Activated CD4-positive, alpha-beta T cell treated with anti-CD3 and anti-CD28 coated beads for 24 hours (primary cell): Measurements from ENCODE around the gene LENEP.

Source experiments
- DNase-seq, 2 donors: peaks; one replicate each; pipeline ENCODE4 v3.0.0-alpha.2; 2020; ENCODE audit warnings: low read depth in 2 of 2

The LENEP gene

DNA sequence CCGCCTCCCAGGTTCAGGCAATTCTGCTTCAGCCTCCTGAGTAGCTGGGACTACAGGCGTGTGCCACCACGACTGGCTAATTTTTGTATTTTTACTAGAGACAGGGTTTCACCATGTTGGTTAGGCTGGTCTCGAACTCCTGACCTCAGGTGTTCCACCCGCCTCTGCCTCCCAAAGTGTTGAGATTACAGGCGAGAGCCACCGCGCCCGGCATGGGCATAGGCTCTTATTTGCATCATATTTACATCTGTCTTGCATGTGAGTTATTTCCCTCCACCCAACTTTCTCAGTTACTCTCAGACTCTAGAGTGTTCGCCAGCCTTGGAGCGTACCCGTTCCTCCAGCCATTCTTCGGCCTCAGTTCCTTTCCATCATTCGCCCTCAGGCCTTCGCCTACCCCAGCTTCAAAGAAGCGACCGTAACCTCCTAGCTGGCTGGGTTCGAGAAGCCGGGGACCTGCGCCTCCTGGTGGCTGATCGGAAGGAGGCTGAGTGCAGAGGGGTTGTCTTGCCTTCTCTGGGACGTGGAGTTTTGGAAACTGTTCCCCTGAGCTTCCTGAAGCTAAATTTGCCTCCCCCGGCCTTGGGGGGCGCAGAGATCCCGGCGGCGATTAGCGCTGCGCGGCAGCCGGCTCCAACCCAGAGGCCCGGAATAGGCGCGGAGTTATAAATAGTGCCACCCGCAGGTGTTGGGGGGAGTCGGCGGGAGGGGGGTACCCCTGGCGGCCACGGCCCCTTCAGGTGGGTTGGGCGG, 5.6 kb downstream of the LENEP start:
- DNase-seq = peak; percentile 67 to 74

DNA sequence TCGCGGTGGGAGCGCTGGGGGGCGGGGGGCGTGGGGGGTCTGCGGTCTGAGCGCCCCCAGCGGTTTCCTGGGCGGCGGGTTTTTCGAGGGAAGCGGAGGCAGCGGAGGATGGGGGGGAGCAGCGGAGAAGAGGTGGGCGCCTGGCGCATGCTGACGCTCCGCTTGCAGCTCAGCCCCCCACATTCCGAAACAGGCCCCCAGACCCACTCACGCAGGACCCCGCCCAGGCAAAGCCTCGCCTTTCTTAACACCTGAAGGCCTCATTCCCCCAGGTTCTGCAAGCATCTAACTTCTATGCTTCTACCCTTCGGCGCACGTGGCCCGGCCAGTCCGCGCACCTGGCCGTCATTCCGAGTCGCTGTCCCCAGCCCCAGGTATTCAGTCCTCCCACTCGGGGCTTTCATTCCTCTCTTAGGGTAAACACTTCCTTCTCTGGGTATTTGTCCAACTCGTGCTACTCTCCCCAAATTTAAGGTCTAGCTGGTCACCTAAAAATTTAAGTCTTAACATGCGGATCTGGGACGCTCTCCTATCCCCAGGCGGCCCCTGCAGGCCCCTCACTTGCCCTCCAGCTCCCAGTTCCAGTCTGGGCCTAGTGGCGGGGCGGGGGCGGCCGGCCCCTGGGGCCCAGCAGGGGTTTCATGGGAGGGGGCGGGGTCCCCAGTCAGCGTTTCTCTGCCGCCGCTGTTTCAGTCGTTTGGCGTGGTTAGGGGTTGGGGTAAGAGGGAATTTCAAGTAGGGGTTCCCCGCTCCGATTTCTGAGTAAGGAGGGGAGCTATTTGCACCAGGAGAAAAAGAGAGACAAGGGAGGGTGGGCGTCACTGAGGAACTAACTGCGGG, 6.4 kb downstream of the LENEP start:
- DNase-seq = peak in 1 of 2 donors; percentile 67

DNA sequence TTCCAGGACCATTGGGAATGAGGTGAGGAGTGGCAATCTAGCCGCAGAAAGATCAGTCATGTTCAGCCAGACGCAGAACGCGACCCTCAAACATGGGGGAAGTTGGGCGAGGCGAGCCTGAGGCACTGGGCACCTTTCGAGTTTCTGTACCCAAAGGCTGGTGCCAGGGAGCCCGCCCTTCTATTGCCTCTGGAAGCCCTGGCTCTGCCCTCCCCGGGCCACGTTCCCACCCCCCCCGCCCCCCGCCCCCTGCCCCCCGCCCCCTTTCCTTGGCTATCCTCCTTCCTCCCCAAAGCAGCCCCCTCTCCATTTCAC, 7.0 kb downstream of the LENEP start:
- no peak for DNase-seq

DNA sequence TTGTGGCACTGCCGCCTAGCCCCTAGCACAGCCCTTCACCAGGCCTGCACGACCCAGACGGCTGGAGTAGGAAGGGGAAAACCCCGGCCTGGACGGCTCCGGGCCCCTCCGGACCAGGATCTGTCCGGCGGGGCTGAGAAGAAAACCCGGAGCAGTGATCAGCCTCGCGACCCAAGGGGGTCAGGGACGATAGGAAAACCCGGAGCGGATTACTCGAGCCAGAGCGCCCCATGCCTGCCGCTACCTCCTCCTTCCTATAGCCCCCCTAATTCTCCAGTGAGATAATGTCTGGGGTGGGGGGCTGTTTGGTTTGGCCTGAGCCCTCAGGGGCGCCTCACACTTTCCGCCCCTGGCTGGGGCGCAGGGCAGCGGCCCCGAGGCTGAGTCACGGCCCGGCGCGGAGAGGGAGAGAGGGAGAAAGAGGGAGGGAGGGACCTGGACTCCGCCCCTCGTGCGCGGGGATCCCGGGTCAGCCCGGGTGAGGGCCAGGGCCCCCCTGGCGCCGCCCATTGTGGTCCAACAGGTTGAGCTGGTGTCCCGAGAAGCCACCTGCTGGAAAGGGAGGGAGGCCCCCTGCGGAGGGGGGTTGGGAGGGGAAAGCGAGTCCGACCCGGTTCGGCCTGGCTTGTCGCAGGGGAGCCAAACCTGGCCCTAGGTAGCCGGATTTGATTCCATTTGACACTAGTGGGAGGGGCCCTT, 7.5 kb downstream of the LENEP start:
- peak; percentile 60 to 79 for DNase-seq

DNA sequence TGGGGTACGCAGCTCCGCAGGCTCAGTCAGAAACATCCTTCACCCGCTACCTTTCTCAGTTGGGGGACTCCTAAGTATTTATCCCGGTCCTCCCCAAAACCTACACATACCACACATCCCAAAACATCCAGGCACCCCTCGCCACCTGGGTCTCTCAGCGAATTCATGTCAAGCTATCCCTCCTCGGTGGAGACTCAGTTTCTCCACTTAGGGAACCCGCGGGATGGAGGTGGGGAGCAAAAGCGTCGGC, 8.0 kb downstream of the LENEP start:
- no peak for DNase-seq

DNA sequence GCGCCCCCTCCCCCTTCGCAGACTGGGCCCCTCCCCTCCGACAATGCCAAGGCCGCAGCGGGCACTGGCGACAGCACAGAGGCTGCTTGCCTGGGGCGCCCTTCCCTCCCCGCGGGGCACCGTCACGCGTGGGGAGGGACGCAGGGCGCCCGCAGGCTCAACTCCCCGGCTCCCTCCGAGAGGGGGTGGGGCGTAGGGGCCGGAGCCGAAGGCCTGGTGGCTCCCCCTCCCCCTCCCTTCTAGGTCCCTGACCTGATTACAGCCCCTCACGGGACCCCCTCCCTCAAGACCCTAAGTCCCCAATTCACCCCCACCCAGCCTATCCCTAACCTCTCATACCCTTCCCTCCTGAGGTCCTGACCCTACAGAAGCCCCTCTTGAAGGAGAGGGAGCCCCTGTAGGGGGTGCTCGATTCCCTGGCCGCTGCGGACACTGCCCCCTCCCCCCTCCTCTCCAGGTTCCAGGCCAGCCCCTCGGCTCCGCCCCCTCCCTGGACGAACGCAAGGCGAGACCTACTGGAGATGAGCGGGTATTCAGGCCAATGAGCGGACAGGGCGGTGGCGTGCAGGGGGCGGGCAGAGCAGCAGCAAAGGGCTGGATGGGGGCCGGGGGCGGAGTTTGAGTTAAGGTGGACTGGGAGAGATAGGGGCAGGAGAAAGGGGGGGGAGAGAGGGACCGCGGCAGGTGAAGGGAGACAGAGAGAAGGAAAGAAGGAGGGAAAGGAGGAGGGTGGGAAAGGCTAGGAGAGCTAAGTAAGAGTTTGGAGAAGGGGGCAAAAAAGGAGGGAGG, 8.5 kb downstream of the LENEP start:
- DNase-seq = peak; percentile 99

DNA sequence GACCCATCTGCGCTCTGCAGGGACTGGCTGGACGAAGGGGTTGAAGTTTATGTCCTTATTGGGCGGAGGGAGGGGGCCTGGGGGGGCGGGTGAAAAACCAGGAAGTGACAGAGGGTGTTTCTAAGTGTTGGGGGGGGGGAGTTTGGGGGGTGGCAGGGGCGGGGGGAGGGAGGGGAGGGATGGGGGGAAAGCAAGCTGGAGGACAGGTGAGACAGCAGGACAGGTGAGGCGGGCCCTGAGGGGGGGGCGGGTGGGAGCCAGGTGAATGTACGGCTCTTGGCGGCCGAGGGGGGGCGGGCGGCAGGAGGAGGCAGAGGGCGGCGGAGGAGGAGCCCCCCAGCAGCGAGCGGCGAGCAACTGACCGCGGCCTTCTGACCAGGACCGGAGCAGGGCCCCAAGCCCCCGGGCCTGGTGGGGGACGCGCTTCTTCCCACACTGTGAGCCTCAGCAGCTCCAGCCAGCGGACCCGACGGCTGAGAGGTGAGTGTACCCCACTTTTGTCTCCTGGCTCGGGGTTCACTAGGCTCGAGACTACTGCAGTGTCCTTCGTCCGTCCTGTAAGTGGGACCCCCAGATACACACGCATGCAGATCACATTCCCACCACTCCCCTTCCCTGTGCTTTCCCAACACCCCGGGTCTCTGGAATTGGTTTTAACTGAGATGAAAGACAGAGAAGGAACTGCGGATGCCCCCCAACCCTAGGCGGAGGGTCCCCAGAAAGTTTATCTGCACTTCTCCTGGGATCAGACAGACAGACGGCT, 9.3 kb downstream of the LENEP start, which contains the start of gene ZBTB7B:
TSS of gene ZBTB7B (plus strand) at position 339 of the 763 bp plus-strand sequence. CDS start 11,859 bp downstream, outside the sequence.
- no peak for DNase-seq

DNA sequence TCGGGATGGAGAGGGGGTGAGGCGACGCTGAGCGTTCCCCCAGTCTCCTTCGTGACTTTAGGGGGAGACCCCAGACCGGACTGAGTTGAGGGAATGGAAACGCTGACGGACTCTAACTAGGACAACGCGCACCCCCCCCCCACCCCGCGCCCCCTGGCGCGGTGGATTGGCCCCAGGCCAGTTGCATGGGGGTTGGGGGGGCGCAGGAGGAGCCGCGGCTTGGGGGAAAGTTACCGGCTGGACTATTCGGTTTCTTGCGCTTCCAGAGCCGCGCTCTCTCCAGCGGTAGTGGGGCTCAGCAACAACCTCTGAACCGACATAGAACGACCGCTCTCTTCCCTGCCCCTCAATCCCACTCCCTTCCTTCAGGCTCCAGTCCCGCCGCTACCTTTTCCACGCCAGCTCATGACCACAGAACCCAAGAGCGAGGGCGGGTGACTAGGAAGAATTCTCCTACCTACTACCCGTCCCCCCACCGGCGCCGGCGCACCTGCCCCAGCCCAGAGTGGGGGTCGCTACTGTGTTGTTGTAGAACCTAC, 9.9 kb downstream of the LENEP start:
- DNase-seq = no peak

DNA sequence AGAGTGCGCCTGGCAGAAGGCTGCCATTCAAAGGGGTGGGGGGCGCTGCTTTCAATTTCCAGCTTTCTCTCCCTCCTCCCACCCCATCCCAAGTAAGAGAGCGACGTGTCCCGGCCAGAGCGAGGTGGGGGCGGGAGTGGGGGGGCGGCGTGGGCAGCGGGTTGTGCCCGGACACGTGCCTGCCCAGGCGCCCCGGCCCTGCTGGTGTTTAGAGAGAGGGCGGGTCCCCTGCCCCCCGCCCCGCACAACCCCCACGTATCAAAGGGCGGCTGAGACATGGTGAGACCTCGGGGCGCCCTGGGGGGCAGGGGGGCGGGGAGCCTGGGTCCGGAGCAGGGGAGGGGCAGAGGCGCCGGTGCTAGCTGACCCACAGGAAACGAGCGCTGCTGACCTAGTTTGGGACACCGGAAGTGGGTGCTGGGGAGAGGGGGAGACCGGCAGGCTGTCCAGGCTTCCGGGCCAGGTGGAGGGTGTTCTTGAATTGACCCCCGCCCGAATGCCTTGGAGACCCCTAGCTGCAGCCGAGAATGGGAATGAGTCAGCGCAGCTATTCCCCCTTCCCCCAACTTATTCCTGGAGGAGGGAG, 10.5 kb downstream of the LENEP start:
- no peak for DNase-seq

DNA sequence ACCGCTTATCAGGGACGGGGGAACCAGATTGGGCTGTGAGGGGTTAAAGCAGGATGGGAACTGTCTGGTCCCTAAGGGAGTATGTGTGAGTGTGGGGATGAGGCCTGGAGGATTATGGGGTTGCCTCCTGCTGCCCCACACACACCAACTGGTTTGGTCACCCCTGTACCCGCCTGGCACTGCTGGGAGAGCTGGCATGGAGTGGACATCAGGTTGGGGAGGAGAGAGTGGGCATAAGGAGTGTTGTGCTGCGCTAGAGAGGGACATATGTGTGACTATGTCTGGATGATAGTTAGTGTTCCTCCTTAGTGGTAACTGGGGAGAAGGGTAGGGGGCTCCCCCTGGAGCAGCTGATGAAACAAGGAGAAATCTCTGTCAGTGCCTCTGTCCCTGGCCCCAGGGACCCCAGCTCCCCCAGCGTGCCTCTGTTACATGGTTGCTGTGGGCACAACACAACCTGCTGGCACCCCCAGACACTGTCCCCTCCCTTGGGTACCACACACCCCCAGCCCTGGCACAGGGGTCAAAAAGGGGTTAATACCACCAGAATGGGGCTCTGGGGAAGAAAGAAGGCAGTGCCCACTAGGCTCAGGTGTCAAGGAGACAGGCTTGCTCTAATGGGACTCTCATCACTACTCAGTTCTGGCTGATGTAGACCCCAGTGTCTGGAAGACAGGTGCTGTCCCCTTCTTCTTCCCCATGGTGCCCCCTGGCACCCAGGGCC, 11.1 kb downstream of the LENEP start:
- no peak for DNase-seq

DNA sequence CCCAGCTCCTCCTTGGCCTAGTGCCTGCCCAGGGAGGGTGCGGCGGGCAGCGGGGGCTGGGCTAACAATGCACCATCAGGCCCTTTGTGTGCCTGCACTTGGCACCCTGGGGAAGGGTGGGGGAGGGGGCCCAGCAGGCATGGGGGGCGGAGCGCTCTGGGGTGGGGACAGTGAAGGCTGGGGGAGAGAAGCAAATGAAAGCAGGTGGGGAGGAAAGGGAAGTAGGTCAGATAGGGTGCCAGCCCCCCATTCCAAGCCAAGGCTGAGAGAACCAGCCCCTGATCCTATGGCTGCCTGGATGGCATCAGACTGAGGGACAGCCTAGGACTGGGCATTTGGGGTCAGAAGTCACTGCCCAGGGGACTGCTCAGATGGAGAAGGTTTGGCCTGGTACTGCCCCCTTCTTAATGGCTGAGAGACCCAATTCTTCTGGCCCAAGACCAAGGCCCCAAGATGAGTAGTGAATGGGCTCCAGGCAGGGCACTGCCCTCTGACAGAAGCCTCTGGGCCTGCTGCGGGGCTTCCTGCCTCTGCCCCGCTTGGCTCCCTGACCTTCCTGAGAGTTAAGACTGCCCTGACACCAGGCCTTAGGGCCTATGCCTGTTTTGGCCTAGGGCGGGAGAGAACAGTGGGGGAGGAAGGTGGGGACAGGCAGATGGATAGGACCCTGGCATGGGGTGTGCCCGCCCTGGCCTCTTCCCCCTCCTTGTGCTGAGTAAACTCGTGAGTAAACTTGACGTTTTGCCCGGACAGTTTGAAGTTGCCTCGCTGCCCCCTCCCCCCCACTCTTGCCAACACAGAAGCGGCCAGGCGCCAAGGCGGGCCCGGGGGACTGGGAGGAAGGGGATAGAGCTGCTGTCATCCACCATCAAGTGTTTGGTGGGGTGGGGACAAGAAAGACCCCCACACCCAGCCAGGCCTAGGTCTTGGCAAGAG, 12.0 kb downstream of the LENEP start:
- DNase-seq = no peak

DNA sequence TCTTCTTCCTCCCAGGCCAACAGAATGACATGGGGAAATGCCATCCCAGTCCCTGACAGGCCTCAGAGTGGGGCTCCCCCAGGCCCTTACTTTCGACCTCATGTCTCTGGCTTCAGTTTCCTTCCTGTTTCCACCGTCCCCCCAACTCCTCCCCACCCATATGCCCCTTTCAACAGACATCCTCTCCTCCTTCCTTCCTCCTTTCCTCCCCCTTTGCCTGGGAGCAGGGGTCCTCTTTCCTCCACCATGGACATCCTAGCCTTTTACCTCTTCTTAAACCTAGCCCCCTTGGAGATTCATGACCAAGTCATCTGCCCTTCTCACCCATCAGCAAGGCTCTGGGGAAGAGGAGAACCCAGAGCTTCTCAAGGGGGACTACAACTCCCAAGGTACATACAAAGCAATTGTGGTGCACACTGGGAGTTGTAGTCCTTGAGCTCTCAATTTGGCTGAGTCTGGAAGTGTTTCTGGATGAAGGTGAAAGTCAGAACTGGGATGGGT, 13.3 kb downstream of the LENEP start:
- DNase-seq = no peak

DNA sequence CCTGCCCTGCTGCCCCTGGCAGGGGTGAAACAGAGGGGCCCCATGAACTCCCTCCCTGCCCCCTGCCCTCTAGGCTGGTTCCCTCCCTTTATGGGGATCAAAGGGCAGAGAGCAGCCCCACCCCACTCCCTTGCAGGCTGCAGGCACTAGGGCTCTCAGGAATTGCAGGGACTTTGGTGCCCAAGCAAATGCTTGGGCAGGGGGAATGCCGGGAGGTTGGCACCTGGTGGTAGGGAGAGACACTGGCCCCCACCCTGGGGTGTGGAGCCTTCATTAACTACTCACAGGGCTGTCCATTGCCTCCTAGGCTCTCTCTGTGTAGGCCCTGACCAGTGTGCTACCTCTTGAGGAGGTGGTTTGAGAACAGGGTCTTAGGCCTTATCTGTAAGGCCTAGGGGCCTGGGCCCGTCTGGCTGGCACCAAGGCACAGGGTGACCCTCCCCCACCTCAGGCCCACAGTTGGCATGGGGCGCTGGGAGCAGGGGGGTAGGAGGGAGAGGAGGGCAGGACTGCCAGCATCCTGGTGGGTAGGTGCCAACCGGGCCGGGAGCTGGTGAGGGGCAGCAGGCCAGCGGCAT, 14.0 kb downstream of the LENEP start:
- DNase-seq = no peak

DNA sequence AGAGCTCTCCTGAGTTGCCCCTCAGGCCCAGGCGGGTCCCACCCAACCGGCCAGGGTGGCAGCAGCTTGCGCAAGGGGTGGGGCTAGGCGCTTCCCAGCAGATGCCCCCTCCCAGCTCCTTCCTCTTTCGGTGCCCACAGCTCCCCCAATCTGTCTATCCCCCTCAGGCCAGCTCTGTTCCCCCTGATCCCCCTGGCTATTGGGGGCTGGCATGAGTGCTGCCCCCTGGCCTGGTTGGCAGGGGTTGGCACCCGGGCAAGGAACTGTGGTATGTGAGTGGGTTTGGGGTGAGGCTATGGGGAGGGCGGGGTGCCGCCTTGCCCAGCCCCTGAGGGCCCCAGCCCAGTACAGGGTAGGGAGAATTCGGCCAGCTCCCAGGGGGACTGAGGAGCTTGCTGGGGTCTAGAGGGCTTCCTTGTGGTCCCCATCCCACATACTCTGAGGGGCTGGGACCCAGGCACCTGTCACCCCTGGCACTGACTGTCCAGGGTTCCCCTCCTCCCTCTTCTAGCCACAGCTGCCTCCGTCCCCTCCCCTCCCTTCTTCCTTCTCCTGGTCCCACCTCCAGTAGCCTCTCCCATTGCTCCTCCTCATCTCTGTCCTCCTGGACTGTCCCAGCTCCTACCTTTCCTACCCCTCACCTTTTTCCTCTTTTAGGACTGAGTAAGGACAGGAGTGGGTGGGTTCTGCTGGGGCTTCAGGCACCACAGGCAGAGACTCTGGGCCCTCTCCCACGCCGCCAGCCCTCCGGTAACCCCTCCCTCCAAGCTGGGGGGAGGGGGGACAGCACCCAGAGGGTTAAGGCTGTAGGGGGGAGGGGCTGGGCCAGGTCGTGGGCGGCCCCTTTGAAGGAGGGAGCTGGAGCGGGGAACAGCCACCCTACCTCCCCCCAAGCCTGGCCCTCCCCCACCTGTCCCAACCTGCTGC, 14.9 kb downstream of the LENEP start:
- DNase-seq = peak; percentile 58 to 89

DNA sequence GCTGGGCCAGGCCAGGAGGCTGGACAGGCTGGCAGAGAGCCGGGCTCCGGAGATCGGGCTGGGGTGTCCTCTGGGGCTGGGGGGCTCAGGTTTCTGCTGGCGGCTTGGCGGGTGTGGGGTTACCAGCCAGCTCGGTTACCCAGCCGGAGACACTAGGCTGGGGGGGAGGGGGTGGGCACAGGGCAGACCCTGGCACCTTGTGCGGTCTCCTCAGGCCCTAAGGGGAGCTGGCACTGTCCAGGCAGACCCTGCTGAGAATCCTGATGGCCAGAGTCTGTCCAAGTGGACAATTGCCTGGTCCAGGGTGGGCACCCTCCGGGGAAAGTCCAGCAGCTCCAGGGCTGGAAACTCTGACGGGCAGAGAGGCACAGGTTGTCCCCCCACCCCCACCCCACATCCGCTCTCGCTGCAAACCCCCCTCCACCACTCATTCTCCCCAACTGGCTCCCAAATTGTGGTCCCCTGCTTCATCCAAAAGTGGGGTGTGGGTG, 15.9 kb downstream of the LENEP start:
- no peak for DNase-seq

DNA sequence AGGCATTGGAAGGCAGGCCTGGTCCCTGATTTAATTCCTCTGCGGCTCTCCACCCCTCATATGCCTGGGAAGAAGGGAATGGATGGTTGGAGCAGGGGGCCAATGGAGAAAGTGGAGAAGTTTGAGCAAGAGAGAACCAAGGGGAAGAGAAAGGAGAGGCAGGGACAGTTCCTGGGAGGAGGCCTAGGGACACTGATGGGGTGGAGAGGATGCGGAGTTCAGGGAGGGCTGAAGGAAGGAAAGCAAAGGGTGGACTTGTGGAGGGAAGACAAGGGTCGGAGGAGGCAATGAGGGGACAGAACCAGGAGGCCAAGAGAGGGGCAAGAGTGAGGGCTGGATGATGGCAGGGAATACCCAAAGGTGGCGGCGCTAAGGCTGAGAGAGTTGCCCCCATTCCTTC, 16.4 kb downstream of the LENEP start:
- DNase-seq = no peak
